Lung microvascular endothelial cell (primary cell): ENCODE results near the gene TRIP6. TPM values are rescaled to one million over a fixed set of nuclear protein-coding genes. Genes with fewer than 3 reads are reported as not detected.
A peak's percentile ranks its signal among the peaks of the same experiment; 100 is the strongest.

Experiments
- DNase-seq, 2 donors: peaks; one replicate each; pipeline versions ENCODE4 v3.0.0 to v3.0.0-alpha.2; 2010; ENCODE audit warnings: low read depth in 2 of 2
- total RNA-seq: library from RNA; depleted of rRNA; stranded (reverse); fragments of >200 nt; gene quantifications from 2 replicates; pipeline ENCODE4 v1.2.1, GENCODE V29; 2014

TRIP6 gene
- total RNA-seq, 1 donor from 2014 or later = 41.3 TPM

DNA sequence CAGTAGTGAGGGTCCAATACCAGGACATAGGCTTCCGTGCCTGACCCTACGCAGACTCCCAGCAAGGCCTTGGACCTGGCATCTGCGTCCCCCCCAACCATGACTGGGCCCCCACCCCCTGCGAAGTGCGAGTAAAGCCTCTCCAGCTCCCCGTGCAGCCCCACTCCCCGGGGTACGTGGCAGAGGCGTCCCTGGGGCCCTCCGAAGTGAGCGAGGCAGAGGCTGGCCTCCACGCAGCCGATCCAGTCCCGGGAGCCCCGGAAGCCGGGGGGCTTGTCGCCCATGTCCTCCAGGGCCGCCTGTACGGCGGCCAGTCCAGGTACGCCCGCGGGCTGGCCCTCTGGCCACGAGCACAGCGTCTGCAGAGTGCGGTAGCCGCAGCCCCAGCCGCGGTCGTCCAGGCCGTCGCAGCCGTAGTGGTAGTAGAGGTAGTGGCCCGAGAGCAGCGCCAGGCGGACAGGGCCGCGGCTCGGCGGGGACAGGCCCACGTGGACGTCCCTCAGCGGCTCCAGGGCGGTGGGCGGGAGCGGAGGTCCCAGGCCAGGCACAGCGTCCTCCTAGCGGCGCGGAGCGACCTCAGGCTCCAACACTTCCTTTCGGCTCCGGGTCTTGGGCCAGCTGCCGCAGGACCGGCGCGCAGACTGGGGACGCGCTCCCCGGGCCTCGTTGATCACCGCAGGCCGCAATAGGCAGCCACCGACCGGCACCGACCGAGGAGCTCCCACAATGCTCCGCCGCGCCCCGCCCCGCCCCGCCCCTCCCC is 22.0 kb downstream of the TRIP6 start, which contains the start of gene UFSP1:
TSS of gene UFSP1 (minus strand) at position 728 of the 763 bp plus-strand sequence. CDS start at position 284, 444 bp downstream.
- DNase-seq = no peak

DNA sequence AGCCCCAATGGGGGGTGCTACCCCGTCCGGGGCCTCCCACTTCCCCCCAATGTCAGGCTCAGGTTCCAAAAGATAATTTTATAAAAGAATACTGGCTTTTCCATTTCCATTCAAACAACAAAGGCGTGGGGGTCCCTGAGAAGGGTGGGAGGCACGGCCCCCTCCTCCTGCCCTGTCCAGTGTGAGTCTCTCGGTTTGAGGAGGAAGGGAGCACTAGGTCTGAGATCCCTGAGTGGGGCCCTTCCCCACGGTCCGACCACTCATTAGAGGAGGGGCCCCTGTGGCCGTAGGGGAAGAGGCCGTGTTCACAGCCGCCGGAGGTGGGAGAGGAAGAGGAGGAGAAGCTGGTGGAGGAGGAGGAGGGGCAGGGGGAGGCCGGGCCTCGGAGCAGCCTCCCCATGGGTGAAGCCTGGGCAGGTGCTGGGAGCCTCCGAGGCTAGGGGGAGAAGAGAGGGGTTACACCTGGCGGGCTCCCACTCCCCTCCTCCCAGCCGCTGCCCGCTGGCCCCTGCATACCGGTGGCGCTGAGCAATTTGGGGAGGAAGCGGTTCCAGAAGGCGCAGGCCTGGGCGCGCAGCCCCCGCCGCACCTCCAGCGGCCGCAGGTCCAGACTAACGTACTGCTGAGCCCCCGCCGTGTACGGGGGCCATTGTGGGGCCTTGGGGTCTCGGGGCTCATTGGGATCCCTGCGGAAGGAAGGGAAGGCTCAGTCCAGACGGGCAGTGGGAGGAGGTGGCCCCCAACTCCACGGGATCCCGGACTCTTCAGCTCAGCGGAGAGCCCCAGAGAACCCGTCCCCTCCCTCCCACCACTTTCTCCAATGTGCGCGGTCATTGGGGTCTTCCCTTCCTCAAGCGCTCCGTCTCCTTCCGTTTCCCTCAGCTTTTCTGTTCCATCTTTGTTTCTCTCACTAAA is 23.7 kb downstream of the TRIP6 start:
- DNase-seq = no peak

DNA sequence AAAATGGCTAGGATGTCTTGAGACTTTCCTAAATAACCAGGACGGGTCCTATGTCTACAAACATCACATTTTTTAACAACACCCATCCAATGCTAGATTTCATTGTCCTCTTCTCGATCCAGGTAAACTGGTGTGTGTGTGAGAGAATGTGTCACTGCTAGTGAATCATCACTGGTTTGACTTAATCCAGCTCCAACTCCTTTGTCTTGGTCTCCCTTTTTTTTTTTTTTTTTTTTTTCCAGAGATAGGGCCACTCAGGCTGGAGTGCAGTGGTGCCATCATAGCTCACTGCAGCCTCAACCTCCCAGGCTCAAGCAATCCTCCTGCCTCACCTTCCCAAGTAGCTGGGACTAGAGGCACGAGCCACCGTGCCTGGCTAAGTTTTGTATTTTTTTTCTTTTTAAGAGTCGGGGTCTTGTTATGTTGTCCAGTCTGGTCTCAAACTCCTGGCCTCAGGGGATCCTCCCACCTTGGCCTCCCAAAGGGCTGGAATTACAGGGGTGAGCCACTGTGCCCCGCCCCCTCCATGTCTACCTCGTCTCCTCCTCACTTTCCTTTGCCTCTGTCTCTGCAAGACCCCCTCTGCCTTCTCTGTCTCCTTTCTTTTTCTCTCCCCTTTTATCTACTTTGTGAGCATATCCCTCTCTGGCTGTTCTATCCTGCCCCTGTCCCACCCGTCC is 24.5 kb downstream of the TRIP6 start:
- DNase-seq = no peak

DNA sequence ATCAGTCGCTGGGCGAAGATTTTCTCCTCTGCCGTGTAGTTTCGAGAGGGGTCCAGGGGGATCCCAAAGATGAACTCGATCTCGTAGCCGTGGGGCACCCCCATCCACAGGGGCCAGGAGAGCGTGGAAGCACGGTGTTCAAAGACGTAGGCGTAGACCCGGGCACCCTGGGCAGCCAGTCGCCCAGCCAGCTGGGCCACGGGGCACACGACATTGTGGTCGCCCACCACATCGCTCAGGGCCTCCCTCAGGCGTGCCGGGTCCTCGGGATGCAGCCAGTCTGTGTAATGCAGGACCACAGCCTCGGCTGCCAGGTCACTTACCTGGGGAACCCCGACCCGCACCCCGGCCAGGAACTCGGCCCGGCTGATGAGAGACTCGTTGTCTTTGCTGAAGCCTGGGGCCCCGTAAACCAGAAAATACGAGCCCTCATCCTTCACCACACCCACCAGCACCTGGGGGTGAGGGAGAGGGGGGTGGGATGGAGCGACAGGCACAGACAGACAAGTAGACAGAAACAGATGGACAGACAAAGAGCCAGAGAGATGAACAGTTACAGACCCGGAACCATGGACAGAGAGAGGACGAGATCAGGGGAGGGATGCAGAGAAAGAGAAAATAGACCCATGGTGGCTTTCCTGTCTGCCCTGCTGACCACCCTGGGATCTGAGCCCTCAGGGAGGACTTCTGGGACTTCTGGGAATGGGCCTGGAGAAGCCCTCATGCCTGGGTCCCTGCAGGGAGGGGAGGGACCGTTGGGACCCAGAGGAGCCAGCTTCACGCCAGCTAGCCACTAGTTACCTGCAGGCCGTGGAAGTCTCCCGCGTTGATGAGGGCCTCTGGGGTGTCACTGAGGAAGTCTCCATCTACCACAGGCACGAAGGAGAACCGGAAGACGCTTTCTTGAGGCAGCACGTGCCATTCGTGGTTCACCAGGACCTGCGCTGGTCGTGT is 25.5 kb downstream of the TRIP6 start:
- no peak for DNase-seq

DNA sequence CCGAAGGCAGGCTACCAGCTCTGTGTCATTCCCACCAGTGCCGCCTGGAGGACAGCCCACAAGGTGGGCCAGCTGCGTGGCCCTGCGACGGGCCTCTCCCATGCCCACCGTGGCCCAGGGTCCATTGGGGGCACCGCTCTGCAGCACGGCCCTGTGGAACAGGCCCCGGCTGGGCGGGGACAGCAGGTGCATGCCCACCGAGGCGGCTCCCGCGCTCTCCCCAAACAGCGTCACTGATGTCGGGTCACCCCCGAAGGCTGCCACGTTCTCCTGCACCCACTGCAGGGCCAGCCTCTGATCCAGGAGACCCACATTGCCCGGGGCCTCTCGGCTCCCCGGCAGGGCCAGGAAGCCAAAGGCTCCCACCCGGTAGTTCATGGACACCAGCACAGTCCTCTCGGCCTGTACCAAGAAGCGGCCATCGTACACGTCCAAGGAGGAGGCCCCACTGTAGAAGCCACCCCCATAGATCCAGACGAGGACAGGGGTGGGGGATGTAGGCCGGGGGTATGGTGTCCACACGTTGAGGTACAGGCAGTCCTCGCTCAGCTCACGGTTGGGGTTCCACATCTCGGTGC is 26.2 kb downstream of the TRIP6 start:
- DNase-seq = no peak

DNA sequence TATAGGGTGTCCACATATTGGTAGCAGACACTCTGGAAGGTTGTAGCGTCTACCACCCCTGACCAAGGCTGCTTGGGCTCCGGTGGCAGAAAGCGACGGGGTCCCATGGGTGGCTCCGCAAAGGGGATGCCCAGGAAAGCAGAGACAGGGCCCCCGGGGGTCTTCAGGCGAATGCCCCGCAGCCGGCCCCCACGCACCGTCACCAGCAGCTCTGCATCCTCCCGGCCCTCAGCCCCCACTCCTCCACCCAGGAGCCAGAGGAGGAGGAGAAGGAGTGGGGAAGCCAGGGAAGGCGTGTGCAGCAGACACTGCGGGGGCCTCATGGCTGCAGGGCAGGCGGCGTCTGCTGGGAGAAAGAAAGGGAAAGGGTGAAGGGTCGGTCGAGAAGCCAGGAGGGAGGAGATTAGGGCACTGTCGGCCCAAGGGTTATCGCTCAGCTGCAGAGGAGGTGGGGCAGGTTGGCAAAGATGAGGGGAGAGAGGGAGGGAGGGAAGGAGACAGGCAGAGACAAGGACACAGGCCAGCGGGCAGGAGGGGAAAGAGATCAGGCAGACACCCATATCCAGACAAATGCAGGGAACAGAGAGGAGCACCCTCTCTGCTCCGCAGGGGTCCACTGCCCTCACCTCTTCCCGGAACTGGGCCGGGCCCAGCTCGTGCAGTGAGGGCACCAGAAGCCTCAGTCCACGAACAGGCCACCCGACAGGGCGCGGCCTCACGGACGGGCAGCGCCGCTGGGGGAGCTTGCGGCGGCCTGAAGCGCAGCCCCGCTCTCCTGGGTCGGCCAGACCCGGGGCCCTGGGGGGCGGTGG is 26.9 kb downstream of the TRIP6 start:
- DNase-seq = no peak

DNA sequence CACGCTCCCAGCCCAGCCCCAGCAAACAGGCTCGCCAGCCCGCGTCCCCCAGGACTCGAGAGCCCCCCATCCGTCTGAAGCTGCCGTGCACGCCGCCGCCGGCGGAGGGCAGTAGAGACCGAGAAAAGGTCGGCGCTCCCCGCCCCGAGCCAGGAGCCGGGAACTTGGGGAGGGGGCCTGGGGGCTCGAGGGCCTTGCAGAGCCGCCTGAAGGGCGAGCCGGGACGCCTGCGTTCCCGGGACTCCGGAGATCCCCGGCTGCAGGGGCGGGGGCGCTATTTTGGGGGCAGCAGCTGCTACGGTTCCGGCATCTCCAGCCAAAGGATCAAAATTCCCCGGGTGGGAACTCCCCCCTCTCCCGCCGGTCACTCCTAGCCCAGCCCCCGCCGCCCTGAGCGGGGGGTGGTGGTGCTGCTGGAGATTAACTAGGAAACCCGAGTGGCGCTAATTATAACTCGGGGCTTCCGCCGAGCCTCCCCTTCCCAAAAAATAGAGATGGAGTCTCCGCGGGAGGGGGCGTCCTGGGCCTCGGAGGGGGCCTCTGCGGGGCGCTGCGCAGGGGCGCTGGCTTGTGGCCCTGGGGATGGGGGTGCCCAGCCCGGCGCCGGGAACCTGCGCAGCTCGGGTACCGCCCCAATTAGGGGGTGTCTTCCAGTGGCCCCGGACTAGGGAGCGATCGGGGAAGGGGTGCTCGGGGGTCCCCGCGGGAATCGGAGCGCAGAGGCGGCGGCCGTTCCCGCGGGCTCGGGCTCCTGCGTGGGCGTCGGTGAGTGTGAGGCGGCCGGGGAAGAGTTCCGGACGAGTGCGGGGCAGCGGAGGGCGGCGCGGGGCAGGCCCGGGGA is 27.9 kb downstream of the TRIP6 start:
- peak in 1 of 2 donors; percentile 42 for DNase-seq

DNA sequence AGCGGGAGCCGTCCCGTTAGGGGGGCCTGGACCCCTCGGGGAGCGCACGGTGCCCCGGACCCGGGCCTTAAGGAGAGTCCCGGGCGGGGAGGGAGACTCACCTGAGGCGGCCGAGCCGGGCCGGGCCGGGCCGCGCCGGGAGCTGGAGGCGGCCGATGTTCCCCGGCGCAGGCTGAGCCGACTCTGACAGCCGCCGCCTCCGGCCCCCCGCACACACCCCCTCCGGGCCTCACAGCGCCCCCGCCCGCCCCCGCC is 28.4 kb downstream of the TRIP6 start, which contains the start of gene ACHE:
TSS of gene ACHE (minus strand) at position 188 of the 255 bp plus-strand sequence. CDS start 1,656 bp downstream, outside the sequence.
- DNase-seq = no peak

DNA sequence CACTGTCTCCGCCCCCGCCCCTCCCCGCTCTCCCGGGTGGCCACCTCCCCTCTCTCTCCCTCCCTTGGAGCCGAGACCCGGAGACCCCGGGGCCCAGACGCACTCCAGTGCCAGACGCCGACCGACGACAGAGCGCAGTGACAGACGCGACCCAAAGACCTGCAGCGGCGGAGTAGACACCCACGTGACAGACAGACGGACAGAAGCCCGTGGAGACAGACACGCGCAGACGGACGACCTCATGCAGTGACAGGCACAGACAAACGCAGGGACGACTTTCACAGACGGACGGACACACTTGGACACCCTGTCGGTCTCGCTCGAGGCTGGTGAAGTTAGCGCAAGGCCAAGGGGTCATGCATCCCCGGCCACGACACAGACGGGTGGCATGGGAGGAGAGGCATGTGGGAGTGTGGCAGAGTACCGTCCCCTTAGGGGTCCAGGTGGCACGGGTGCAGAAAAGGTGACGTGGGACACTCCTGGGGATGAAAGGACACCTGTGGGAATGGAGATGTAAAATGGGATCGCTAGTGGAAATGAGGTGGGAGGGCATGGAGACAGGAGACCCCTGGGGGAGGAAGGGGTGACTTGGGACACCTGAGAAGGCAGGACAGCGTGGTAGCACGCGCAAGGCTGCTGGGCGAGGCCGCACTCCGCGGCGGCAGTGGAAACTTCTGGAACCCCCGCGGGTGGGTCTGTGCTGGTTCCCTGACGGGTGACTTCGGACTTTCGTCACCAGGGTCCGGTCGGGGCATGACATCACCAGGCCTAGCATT is 29.0 kb downstream of the TRIP6 start:
- peak in 1 of 2 donors; percentile 66 for DNase-seq

DNA sequence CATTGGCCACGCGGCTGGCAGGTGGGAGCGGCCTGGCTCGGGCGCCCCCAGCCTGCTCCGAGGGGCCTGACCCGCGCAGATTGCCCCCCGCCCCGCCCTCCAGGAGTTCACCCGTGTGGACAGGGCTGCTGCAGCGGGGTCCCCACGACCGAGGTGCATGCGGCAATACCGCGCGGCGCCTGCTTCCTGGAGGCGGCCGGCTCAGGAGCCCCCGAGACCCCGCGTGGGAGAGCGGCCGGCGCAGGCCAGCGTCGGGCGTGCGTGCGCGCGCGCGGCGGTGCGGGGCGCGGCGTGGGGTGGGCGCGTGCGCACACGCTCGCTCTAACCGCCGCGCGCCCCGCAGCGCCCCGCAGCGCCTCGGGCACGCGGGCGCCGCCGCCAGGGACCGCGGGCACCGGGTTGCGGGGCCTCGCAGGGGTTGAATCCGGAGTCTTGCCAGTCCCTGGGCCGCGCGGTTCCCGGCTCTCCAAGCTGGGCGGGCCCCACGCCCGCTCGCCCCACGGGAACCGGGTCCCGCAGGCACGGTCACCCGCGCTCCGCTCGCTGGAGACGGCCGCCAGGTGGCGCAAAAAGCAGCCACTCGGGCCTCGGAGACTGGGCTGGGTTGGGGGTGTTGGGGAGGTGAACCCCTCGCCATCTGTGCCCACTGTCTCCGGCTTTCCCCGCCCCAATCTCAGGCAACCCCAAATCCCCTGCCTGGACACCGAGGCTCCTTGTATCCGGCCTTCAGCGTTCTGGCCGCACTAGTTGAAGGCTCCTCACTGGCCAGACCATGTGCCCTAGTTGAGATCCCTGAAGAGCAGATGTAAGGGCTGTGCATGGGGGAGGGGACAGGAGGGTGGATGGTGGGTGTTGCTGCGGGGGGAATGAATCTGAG is 29.8 kb downstream of the TRIP6 start:
- DNase-seq = peak in 1 of 2 donors; percentile 50

DNA sequence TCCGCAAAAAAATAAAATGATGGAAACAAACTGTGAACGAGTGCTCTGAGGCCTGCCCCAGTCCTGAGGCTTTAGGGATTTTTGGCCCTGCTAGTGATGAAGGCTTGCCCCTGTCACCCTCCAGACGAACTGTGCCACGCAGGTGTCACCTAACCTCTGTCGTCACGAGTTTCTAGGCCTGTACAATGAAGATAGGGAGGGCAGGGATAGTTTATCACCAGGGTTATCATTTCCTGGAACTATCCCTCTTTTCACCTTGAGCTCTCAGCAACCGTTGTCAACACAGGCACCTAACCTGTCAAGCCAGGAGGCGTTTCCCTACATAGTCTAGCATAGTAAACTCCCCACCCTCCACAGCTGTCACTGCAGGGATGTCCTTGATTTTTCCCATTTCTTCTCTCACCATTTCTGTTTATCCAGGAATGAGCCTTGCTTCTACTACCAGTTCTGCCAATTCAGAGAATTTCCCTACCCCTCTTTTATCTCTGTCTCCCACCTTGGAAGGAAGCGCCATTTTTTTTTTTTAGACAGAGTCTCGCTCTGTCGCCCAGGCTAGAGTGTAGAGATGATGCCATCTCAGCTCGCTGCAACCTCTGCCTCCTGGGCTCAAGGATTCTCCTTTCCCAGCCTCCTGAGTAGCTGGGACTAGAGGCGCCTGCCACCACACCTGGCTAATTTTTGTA is 30.7 kb downstream of the TRIP6 start:
- no peak for DNase-seq

DNA sequence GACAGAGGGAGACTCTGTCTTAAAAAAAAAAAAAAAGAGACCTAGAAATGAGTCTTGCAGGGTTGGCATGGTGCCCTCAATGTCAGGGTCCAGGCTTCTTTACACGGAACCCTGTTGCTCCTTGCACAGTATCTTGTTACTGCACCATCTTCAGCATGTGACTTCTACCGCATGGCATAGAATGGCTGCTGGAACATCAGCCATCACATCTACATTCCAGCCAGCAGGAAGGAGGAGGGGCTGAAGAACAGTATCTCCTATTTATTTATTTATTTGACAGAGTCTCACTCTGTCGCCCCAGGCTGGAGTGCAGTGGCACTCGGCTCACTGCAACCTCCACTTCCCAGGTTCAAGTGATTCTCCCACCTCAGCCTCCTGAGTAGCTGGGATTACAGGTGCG is 32.2 kb downstream of the TRIP6 start:
- DNase-seq = no peak

DNA sequence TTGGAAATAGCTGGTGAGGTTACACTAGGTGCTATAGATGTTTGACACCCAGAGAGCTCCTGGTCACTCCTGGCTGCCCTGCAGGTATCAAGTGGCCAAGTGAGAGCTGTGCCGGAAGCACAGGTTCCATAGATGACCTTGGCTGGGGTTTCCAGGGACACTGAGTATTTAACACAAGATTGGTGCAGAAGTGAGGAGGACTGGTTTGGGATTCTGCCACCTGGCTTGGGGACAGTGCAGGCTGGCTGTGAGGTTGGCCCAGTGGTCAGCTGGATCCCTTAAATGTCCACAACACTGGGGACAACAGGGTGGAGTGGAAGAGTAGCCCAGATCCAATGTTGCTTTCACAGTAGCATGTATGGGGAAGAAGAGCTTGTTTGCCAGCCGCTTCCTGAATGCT is 33.8 kb downstream of the TRIP6 start:
- DNase-seq = no peak

DNA sequence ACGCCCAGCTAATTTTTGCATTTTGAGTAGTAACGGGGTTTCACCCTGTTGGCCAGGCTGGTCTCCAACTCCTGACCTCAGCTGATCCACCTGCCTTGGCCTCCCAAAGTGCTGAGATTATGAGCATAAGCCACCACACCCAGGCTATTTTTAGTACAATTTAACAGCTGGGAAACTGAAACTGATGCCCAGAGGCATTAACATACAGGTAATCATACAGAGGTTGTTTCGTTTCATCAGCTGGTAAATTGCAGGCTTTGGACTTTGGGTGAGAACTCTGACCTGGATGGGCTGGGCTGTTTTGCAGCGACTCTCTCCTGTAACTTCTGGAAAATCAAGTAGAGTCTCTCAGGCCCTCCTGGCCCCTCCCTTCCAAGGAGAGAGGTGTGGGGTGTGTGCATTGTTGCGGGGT is 34.7 kb downstream of the TRIP6 start:
- no peak for DNase-seq

DNA sequence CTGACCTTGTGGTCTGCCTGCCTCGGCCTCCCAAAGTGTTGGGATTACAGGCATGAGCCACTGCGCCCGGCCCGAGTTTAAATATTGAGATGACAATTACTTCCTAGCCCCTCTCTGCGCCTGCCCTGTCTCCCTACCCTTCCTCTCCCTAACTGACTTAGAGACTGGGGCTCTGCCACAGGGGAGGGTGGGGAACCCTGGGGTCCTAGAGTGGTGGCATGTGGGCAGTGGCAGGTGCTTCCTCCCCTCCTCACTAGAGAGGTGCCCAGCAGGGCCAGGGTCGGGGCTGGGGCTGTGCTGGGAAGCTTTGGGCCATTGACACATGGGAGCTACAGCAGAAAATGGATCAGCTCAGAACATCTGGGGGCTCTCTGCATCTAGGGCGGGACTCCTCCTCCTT is 35.5 kb downstream of the TRIP6 start:
- DNase-seq = no peak

DNA sequence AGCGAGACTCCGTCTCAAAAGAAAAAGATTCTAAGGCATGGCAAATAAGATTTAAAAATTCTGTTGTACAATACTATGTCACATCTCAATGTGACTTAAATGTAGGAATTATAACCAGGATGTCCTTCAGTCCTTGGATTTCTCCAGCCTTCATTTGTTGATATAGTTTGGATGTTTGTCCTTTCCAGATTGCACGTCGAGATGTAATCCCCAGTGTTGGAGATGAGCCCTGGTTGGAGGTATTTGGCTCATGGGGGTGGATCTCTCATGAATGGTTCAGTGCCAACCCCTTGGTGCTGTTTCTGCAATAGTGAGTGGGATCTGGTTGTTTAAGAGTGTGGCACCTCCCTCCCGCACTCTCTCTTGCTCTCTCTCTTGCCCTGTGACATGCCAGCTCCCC is 41.3 kb downstream of the TRIP6 start:
- DNase-seq = no peak
